SU-DHL-6 (cell line): ENCODE results near the gene WFDC13.

Experiments
- EZH2phosphoT487 ChIP-seq: fragments of 200-600 bp; sonication (generic), shearing (Covaris generic); conservative IDR thresholded peaks from 2 replicates; pipeline ENCODE4 v1.6.1; 2018; ENCODE audit warnings: mild to moderate bottlenecking, antibody characterized with exemption, low read length, moderate library complexity, mixed read lengths
- TF ChIP-seq, protein P1 (sequence below): fragments of 200-600 bp; sonication (generic); IDR thresholded peaks from one replicate; pipeline ENCODE4 v1.5.1; 2017; ENCODE audit warnings: antibody characterized with exemption, mild to moderate bottlenecking, low read length, moderate library complexity; ENCODE audit not compliant: insufficient read depth, poor library complexity, severe bottlenecking

- TF ChIP-seq, protein P1, sequence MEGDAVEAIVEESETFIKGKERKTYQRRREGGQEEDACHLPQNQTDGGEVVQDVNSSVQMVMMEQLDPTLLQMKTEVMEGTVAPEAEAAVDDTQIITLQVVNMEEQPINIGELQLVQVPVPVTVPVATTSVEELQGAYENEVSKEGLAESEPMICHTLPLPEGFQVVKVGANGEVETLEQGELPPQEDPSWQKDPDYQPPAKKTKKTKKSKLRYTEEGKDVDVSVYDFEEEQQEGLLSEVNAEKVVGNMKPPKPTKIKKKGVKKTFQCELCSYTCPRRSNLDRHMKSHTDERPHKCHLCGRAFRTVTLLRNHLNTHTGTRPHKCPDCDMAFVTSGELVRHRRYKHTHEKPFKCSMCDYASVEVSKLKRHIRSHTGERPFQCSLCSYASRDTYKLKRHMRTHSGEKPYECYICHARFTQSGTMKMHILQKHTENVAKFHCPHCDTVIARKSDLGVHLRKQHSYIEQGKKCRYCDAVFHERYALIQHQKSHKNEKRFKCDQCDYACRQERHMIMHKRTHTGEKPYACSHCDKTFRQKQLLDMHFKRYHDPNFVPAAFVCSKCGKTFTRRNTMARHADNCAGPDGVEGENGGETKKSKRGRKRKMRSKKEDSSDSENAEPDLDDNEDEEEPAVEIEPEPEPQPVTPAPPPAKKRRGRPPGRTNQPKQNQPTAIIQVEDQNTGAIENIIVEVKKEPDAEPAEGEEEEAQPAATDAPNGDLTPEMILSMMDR = no peak
- TF ChIP-seq EZH2phosphoT487 = no peak
These were observed 20.2 kb downstream of the WFDC13 start, which contains the start of gene SPINT4 for GRCh38 chr20:45722047-45722446.
